NCI-H1436 treated with DMSO at 0.1 percent for 48 hours (cell line): ENCODE data around the gene OTOF.

Experiments used
- DNase-seq: peaks from one replicate; lab custom pipeline; 2025; lab: John Stamatoyannopoulos, UW

Gene OTOF

DNA sequence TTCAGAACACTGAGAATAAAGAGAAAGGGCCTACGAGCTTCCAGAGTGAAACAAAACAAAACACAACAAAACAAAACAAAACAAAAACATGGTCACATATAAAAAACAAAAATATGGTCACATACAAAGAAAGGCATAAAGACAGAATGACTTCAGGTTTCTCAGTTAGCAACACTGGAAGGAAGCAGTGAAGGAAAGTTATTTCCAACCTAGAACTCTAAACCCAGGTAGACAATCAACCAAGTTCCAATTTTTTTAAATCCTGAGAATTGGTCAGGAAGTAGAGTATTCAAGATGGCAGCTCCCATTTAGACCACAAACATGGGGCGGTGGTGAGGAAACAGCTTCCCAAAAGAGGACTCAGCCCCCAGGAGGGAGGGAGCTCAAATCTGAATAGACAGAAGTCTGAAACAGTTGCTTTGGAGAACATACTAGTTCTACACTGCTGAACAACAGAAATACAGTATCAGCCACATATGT is 67.1 kb downstream of the OTOF start:
- no peak for DNase-seq

DNA sequence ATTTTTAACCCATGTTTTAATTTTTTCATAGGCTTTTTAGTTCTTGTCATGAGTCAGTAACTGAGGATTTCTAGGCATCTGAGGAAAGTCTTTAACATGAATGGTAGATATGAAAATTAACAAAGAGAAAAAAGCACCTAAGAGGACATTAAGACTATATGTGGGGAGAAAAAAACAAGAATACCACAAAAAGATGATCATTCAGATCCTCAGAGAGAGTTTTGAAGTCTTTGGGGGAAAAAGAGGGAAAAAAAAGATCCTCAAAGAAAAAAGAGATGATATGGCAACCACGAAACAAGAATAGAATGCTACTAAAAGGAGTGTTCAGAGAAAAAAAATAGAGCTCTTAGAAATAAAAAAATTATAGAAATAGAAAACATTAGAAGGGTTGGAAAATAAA is 68.1 kb downstream of the OTOF start:
- DNase-seq: no peak

DNA sequence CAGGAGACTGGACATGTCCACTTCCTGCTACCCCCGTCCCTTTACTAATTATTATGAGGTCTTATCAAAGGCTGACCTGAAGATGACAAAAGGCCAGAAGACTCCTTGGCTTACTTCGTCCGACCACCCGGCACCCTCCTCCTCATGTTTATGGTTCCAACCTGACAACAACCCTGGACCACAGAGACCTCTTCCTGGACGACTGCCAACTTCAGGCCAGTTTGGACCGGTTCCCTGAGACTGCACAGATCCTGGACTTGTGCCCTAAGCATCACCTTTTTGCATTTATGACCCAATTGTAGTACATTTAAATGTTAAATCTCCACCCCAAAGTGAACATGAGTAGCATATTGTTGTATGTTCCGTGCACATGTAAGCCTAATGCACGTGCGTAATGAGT is 70.4 kb downstream of the OTOF start:
- no peak for DNase-seq
